ENCODE measurements around the gene DOCK3. TPM values are rescaled to one million over a fixed set of nuclear protein-coding genes. Genes with fewer than 3 reads are reported as not detected.
"Not testable (repeated sequence)": the region's sequence is repeated elsewhere in the genome, so short reads cannot be mapped to it uniquely, and the experiment has no call there.

Gene DOCK3
- total RNA-seq, 1 experiment from 2014 or later, result 8.3 TPM

- no peak overlapping the region for H4K91ac ChIP-seq (ENCODE audit: insufficient read length, low read depth, low read length)
- no peaks in the 10 kb centered on the region for H4K20me1 ChIP-seq (ENCODE audit: control insufficient read depth, insufficient read depth, insufficient read length)
- no CpG with 5 or more reads among the region's 3 CpGs for WGBS (ENCODE audit: extremely low coverage, insufficient read length, low lambda C conversion rate)
- no peak overlapping the region for H3T11ph ChIP-seq (ENCODE audit: low read length)
- H3K9ac ChIP-seq (ENCODE audit: extremely low read depth, insufficient read length, low read length), result no peak overlapping the region
- no peak overlapping the region for H3K4ac ChIP-seq (ENCODE audit: low read depth, low read length)
- H3K23me2 ChIP-seq (ENCODE audit: insufficient read length, low read depth, low read length, poor library complexity, severe bottlenecking), result no peaks in the 10 kb centered on the region
- H3K4me1 Mint-ChIP-seq, result no peaks in the 10 kb centered on the region
- no peak for TF ChIP-seq CTCF (conservative IDR thresholded peaks at IDR 0.05)
- no peak overlapping the region for H3K27ac Mint-ChIP-seq
- H3K79me1 ChIP-seq (ENCODE audit: insufficient read depth, low read depth, low read length, poor library complexity, severe bottlenecking), result no peaks in the 10 kb centered on the region
- no peak overlapping the region for H2BK15ac ChIP-seq (ENCODE audit: low read depth, low read length)
- H4K8ac ChIP-seq (replicated peaks; ENCODE audit: insufficient read length, low read depth, low read length), result no peak overlapping the region
- no peak overlapping the region for H3K14ac ChIP-seq (ENCODE audit: insufficient read depth, low read length)
- no peak overlapping the region for H3K23ac ChIP-seq (ENCODE audit: insufficient read length, low read depth, low read length)
- H3K4me2 ChIP-seq (ENCODE audit: insufficient read depth, insufficient read length, low read length), result no peak overlapping the region
- no peak overlapping the region for H3K27ac ChIP-seq (ENCODE audit: insufficient read length, low read depth, low read length)
- no peak overlapping the region for H3K56ac ChIP-seq (ENCODE audit: insufficient read length, low read depth, low read length)
- H3K36me3 Mint-ChIP-seq (ENCODE audit: insufficient read depth in 1 of 3, low read depth in 3 of 3), result peaks cover 16 to 22% (median 17%) of the 10 kb centered on the region in 3 experiments
- H3K79me2 ChIP-seq (ENCODE audit: insufficient read depth, low read length), result no peaks in the 10 kb centered on the region
- H2BK12ac ChIP-seq (ENCODE audit: insufficient read length, low read depth, low read length), result no peak overlapping the region
- H3K27me3 Mint-ChIP-seq (ENCODE audit: low read depth), result peaks cover 5% of the 10 kb centered on the region
- DNase-seq, result no peak
- H3K27me3 ChIP-seq (ENCODE audit: insufficient read depth, low read length), result no peaks in the 10 kb centered on the region
- no peak overlapping the region for H4K5ac ChIP-seq (ENCODE audit: insufficient read length, low read depth, low read length)
- no peak overlapping the region for H2AFZ ChIP-seq (ENCODE audit: low read length)
- H2BK20ac ChIP-seq (ENCODE audit: low read depth, low read length, poor library complexity, severe bottlenecking), result no peak overlapping the region
- no peaks in the 10 kb centered on the region for H3K9me3 ChIP-seq (ENCODE audit: control insufficient read depth, low read depth, low read length)
- H3K4me3 Mint-ChIP-seq, result no peak overlapping the region
- H2BK5ac ChIP-seq (ENCODE audit: insufficient read length, low read length), result no peak overlapping the region
- H3K18ac ChIP-seq (ENCODE audit: insufficient read length, low read depth, low read length), result no peak overlapping the region
- no peaks in the 10 kb centered on the region for H3K4me1 ChIP-seq (ENCODE audit: insufficient read depth, low read length)
- no peak overlapping the region for H2AK5ac ChIP-seq (ENCODE audit: insufficient read length, low read length)
- no peak overlapping the region for H2BK120ac ChIP-seq (ENCODE audit: low read depth, low read length, poor library complexity, severe bottlenecking)
- H3K9me3 Mint-ChIP-seq, result peaks cover 28 to 37% of the 10 kb centered on the region in 2 experiments
Measured at GRCh38 chr3:51198477-51198876, 523.8 kb downstream of the DOCK3 start.

- not testable (repeated sequence) for H3K23me2 ChIP-seq (ENCODE audit: insufficient read length, low read depth, low read length, poor library complexity, severe bottlenecking); H4K8ac ChIP-seq (replicated peaks; ENCODE audit: insufficient read length, low read depth, low read length); H4K20me1 ChIP-seq (ENCODE audit: control insufficient read depth, insufficient read depth, insufficient read length); H2AFZ ChIP-seq (ENCODE audit: low read length); H3T11ph ChIP-seq (ENCODE audit: low read length); H2BK20ac ChIP-seq (ENCODE audit: low read depth, low read length, poor library complexity, severe bottlenecking); H2BK120ac ChIP-seq (ENCODE audit: low read depth, low read length, poor library complexity, severe bottlenecking); H3K4ac ChIP-seq (ENCODE audit: low read depth, low read length); H2BK12ac ChIP-seq (ENCODE audit: insufficient read length, low read depth, low read length); H3K9ac ChIP-seq (ENCODE audit: extremely low read depth, insufficient read length, low read length); H3K9me3 ChIP-seq (ENCODE audit: control insufficient read depth, low read depth, low read length); H2AK5ac ChIP-seq (ENCODE audit: insufficient read length, low read length); H3K79me2 ChIP-seq (ENCODE audit: insufficient read depth, low read length); H3K4me2 ChIP-seq (ENCODE audit: insufficient read depth, insufficient read length, low read length); DNase-seq; H3K4me1 Mint-ChIP-seq; H3K27ac ChIP-seq (ENCODE audit: insufficient read length, low read depth, low read length); H2BK5ac ChIP-seq (ENCODE audit: insufficient read length, low read length); H3K27me3 Mint-ChIP-seq (ENCODE audit: low read depth); H2BK15ac ChIP-seq (ENCODE audit: low read depth, low read length); H4K91ac ChIP-seq (ENCODE audit: insufficient read length, low read depth, low read length); H4K5ac ChIP-seq (ENCODE audit: insufficient read length, low read depth, low read length); H3K18ac ChIP-seq (ENCODE audit: insufficient read length, low read depth, low read length); H3K4me1 ChIP-seq (ENCODE audit: insufficient read depth, low read length); H3K79me1 ChIP-seq (ENCODE audit: insufficient read depth, low read depth, low read length, poor library complexity, severe bottlenecking); H3K56ac ChIP-seq (ENCODE audit: insufficient read length, low read depth, low read length); H3K23ac ChIP-seq (ENCODE audit: insufficient read length, low read depth, low read length); H3K14ac ChIP-seq (ENCODE audit: insufficient read depth, low read length); H3K27me3 ChIP-seq (ENCODE audit: insufficient read depth, low read length); H3K4me3 Mint-ChIP-seq; H3K27ac Mint-ChIP-seq
- H3K36me3 Mint-ChIP-seq (ENCODE audit: insufficient read depth in 1 of 3, low read depth in 3 of 3), result peaks cover 16 to 22% (median 17%) of the 10 kb centered on the region in 3 experiments
- H3K9me3 Mint-ChIP-seq, result peaks cover 28 to 37% of the 10 kb centered on the region in 2 experiments
- no CpG with 5 or more reads among the region's 13 CpGs for WGBS (ENCODE audit: extremely low coverage, insufficient read length, low lambda C conversion rate)
Measured at GRCh38 chr3:51199296-51199695, 524.6 kb downstream of the DOCK3 start.

All from H9 (cell line).